CD4-positive, alpha-beta T cell (primary cell): ENCODE results near the gene UGGT2. TPM values are rescaled to one million over a fixed set of nuclear protein-coding genes. Genes with fewer than 3 reads are reported as not detected.
"Not testable (repeated sequence)": the region's sequence is repeated elsewhere in the genome, so short reads cannot be mapped to it uniquely, and the experiment has no call there.

Experiments
- ATAC-seq: fragments of 200-7000 bp; cut with Tn5 transposase; one replicate; pipeline ENCODE4 v1.10.0; 2022; ENCODE audit warnings: mild to moderate bottlenecking; ENCODE audit not compliant: poor library complexity
- CTCF ChIA-PET: fragments of 350-600 bp; sonication (Branson Sonifier 250); formaldehyde crosslinking; loops from one replicate; lab custom pipeline; 2021; ENCODE audit warnings: antibody characterized with exemption, inconsistent platforms; lab: Charles Lee
- POLR2A ChIA-PET: fragments of 350-600 bp; sonication (Branson Sonifier 250); formaldehyde crosslinking; loops from one replicate; lab custom pipeline; 2021; ENCODE audit warnings: antibody characterized with exemption, inconsistent platforms; lab: Charles Lee
- DNase-seq, 14 experiments: peaks; one replicate each; pipeline ENCODE4 v3.0.0-alpha.2; 2013 to 2020; ENCODE audit warnings: mixed read lengths in 2 of 14
- H3K27ac ChIP-seq, 2 donors: one replicate each; pipeline versions ENCODE4 v1.5.1 to v1.7.0; 2013; ENCODE audit warnings: low read length in 2 of 2, low read depth in 1 of 2, mild to moderate bottlenecking in 1 of 2
- H3K27me3 ChIP-seq, 2 experiments: 1 replicate in 1 of 2; 2 replicates in 1 of 2; pipeline versions ENCODE4 v1.6.1 to v1.7.0; 2013; ENCODE audit warnings: low read length in 2 of 2, control low read depth in 1 of 2, mild to moderate bottlenecking in 1 of 2, moderate library complexity in 1 of 2; ENCODE audit not compliant: insufficient read depth in 2 of 2, control insufficient read depth in 1 of 2
- H3K36me3 ChIP-seq: one replicate; pipeline ENCODE4 v1.6.1; 2013; ENCODE audit warnings: low read length, control low read depth; ENCODE audit not compliant: insufficient read depth
- H3K4me1 ChIP-seq: one replicate; pipeline ENCODE4 v1.6.1; 2013; ENCODE audit warnings: low read length, control low read depth; ENCODE audit not compliant: insufficient read depth
- H3K4me3 ChIP-seq: one replicate; pipeline ENCODE4 v1.5.1; 2013; ENCODE audit warnings: mild to moderate bottlenecking, low read length, moderate library complexity
- H3K9me3 ChIP-seq, 2 experiments: 1 replicate in 1 of 2; 2 replicates in 1 of 2; pipeline versions ENCODE4 v1.6.1 to v1.7.0; 2013; ENCODE audit warnings: low read length in 2 of 2, mild to moderate bottlenecking in 2 of 2, control low read depth in 1 of 2, moderate library complexity in 1 of 2; ENCODE audit not compliant: control insufficient read depth in 1 of 2, insufficient read depth in 1 of 2
- H3K27ac Mint-ChIP-seq: one replicate; pipeline ENCODE4 v1.8.0; 2020; ENCODE audit warnings: mixed read lengths
- H3K27me3 Mint-ChIP-seq: one replicate; pipeline ENCODE4 v1.8.0; 2021; ENCODE audit warnings: mixed read lengths
- H3K36me3 Mint-ChIP-seq: one replicate; pipeline ENCODE4 v1.8.0; 2021; ENCODE audit warnings: low read depth, mixed read lengths
- H3K4me1 Mint-ChIP-seq: one replicate; pipeline ENCODE4 v1.8.0; 2021; ENCODE audit warnings: low read depth, mixed read lengths
- H3K4me3 Mint-ChIP-seq: one replicate; pipeline ENCODE4 v1.8.0; 2020; ENCODE audit warnings: mild to moderate bottlenecking, mixed read lengths
- H3K9me3 Mint-ChIP-seq: one replicate; pipeline ENCODE4 v1.8.0; 2020; ENCODE audit warnings: mixed read lengths
- CTCF ChIP-seq: fragments of 200-600 bp; IDR thresholded peaks from one replicate; pipeline ENCODE4 v1.8.0; 2022; ENCODE audit warnings: antibody characterized with exemption, mild to moderate bottlenecking
- intact Hi-C, 2 experiments: fragments of 100-400 bp; cut with DNase I in 1 of 2; cut with micrococcal nuclease in 1 of 2; formaldehyde crosslinking; loops; one replicate each; pipeline versions ENCODE4 v1.15.1 to v1.9.0; 2023 to 2025; cut with DNase I, micrococcal nuclease
- total RNA-seq, 174 experiments: library from RNA in 2 of 174; stranded (reverse) in 2 of 174; gene quantifications; one replicate each; pipeline ENCODE4 v1.2.3 and lab custom pipeline; 2021 to 2026

The UGGT2 gene
- total RNA-seq, 2 experiments from 2014 or later: 0.38 TPM; not detected in 1

- H3K27ac ChIP-seq: no peak overlapping the region
- H3K9me3 Mint-ChIP-seq: peaks cover 6% of the 10 kb centered on the region
- CTCF ChIA-PET: interaction anchor here (0.5 kb wide), 1 partner anchor 76 kb away, joined by 3 read pairs; no protein-coding TSS in a partner anchor
- TF ChIP-seq CTCF: no peak
- no peaks in the 10 kb centered on the region for H3K27me3 ChIP-seq
- peaks cover 56% of the 10 kb centered on the region for H3K36me3 ChIP-seq
- intact Hi-C loops: no loop called here
- H3K4me3 Mint-ChIP-seq: no peak overlapping the region
- H3K4me1 Mint-ChIP-seq: no peaks in the 10 kb centered on the region
- DNase-seq (no peak), ATAC-seq (no peak)
- POLR2A ChIA-PET: interaction anchor here (0.5 kb wide), 1 partner anchor 476 kb away, joined by 3 read pairs; no protein-coding TSS in a partner anchor
- H3K27ac Mint-ChIP-seq: no peak overlapping the region
- no peaks in the 10 kb centered on the region for H3K4me1 ChIP-seq
- no peaks in the 10 kb centered on the region for H3K27me3 Mint-ChIP-seq
- H3K9me3 ChIP-seq: no peaks in the 10 kb centered on the region
- peaks cover 90% of the 10 kb centered on the region for H3K36me3 Mint-ChIP-seq
- no peak overlapping the region for H3K4me3 ChIP-seq
These were observed 262.0 kb downstream of the UGGT2 start for GRCh38 chr13:95791084-95791722.

- H3K36me3 Mint-ChIP-seq: peaks cover 92% of the 10 kb centered on the region
- POLR2A ChIA-PET: interaction anchor here (0.6 kb wide), 1 partner anchor 1473 kb away, joined by 4 read pairs; no protein-coding TSS in a partner anchor
- H3K4me3 Mint-ChIP-seq, H3K4me1 Mint-ChIP-seq, H3K27ac Mint-ChIP-seq, CTCF ChIA-PET, H3K27me3 Mint-ChIP-seq, H3K27me3 ChIP-seq, intact Hi-C loops, DNase-seq, H3K4me1 ChIP-seq, ATAC-seq, H3K9me3 ChIP-seq, H3K9me3 Mint-ChIP-seq, H3K4me3 ChIP-seq, H3K27ac ChIP-seq: not testable (repeated sequence)
- peaks cover 61% of the 10 kb centered on the region for H3K36me3 ChIP-seq
These were observed 263.9 kb downstream of the UGGT2 start for GRCh38 chr13:95789315-95789714.

- CTCF ChIA-PET: no interaction called here
- H3K9me3 Mint-ChIP-seq: peaks cover 6% of the 10 kb centered on the region
- POLR2A ChIA-PET: no interaction called here
- H3K4me1 Mint-ChIP-seq: no peaks in the 10 kb centered on the region
- DNase-seq (no peak), ATAC-seq (no peak)
- H3K36me3 Mint-ChIP-seq: peaks cover 82% of the 10 kb centered on the region
- intact Hi-C loops: no loop called here
- Histone ChIP-seq H3K27ac (no peak overlapping the region), H3K27me3 (no peaks in the 10 kb centered on the region), H3K4me3 (no peak overlapping the region), H3K36me3 (peaks cover 62% of the 10 kb centered on the region), H3K4me1 (no peaks in the 10 kb centered on the region), H3K9me3 (no peaks in the 10 kb centered on the region)
- no peak overlapping the region for H3K27ac Mint-ChIP-seq
- H3K4me3 Mint-ChIP-seq: no peak overlapping the region
- H3K27me3 Mint-ChIP-seq: no peaks in the 10 kb centered on the region
- TF ChIP-seq CTCF: no peak
These were observed 265.1 kb downstream of the UGGT2 start for GRCh38 chr13:95788100-95788463.
